Sigmoid colon (tissue), 4 donors: Measurements from ENCODE around the gene ABHD15.

Source experiments
- CTCF ChIP-seq, 4 experiments: fragments of 450-650 bp in 3 of 4; fragments of 200-600 bp in 1 of 4; IDR thresholded peaks; one replicate each; pipeline ENCODE4 v1.5.1; 2016 to 2019; ENCODE audit warnings: antibody characterized with exemption in 4 of 4, mild to moderate bottlenecking in 3 of 4, moderate library complexity in 2 of 4
- EP300 ChIP-seq, 4 donors: sonication (generic); formaldehyde crosslinking; IDR thresholded peaks; one replicate each; pipeline ENCODE4 v1.6.1; 2017; ENCODE audit warnings: antibody characterized with exemption in 4 of 4
- POLR2A ChIP-seq, 2 donors: fragments of 450-650 bp; IDR thresholded peaks; one replicate each; pipeline ENCODE4 v1.6.1; 2016; ENCODE audit warnings: antibody characterized with exemption in 2 of 2, mild to moderate bottlenecking in 2 of 2, moderate library complexity in 2 of 2

- TF ChIP-seq EP300 (IDR thresholded peaks at IDR 0.05) = no peak
- no peak for TF ChIP-seq CTCF (IDR thresholded peaks at IDR 0.05)
- TF ChIP-seq POLR2A (IDR thresholded peaks at IDR 0.05) = no peak
Measured at GRCh38 chr17:29587591-29587990, 20.8 kb upstream of the ABHD15 start.
